IPS-11a (cell line): ENCODE data around the gene PRODH2.
"Not testable (repeated sequence)": the region's sequence is repeated elsewhere in the genome, so short reads cannot be mapped to it uniquely, and the experiment has no call there.

Experiments used
- H3K4me3 ChIP-seq: one replicate; pipeline ENCODE4 v1.5.1; 2013; ENCODE audit warnings: low read depth, low read length, control low read depth

PRODH2 gene

GRCh38 chr19:35797663-35798062, 15.0 kb downstream of the PRODH2 start:
- peak overlapping the region; percentile 13 for H3K4me3 ChIP-seq

- no peak overlapping the region for H3K4me3 ChIP-seq
These were observed 15.8 kb downstream of the PRODH2 start for GRCh38 chr19:35796645-35797542.

- H3K4me3 ChIP-seq: not testable (repeated sequence)
These were observed 17.1 kb downstream of the PRODH2 start for GRCh38 chr19:35795564-35795963.

GRCh38 chr19:35793381-35794165, 19.1 kb downstream of the PRODH2 start:
- H3K4me3 ChIP-seq: no peak overlapping the region

GRCh38 chr19:35792888-35793287, 19.8 kb downstream of the PRODH2 start:
- no peak overlapping the region for H3K4me3 ChIP-seq

- no peak overlapping the region for H3K4me3 ChIP-seq
These were observed 20.3 kb downstream of the PRODH2 start for GRCh38 chr19:35792312-35792711.

- no peak overlapping the region for H3K4me3 ChIP-seq
These were observed 20.8 kb downstream of the PRODH2 start for GRCh38 chr19:35791814-35792279.

GRCh38 chr19:35790981-35791813, 21.4 kb downstream of the PRODH2 start:
- H3K4me3 ChIP-seq: no peak overlapping the region

- no peak overlapping the region for H3K4me3 ChIP-seq
These were observed 22.4 kb downstream of the PRODH2 start for GRCh38 chr19:35789978-35790944.

GRCh38 chr19:35789195-35789977, 23.3 kb downstream of the PRODH2 start:
- H3K4me3 ChIP-seq: no peak overlapping the region

GRCh38 chr19:35788205-35788960, 24.3 kb downstream of the PRODH2 start:
- H3K4me3 ChIP-seq: no peak overlapping the region

GRCh38 chr19:35787227-35787799, 25.3 kb downstream of the PRODH2 start:
- no peak overlapping the region for H3K4me3 ChIP-seq

GRCh38 chr19:35786299-35787160, 26.1 kb downstream of the PRODH2 start:
- H3K4me3 ChIP-seq: no peak overlapping the region

- H3K4me3 ChIP-seq: peak overlapping the region; percentile 33
These were observed 27.4 kb downstream of the PRODH2 start for GRCh38 chr19:35785339-35785627.

- peak overlapping the region; percentile 37 for H3K4me3 ChIP-seq
These were observed 27.9 kb downstream of the PRODH2 start for GRCh38 chr19:35784503-35785338.
